HCT116 (cell line): ENCODE results near the gene FAM240B. TPM values are rescaled to one million over a fixed set of nuclear protein-coding genes. Genes with fewer than 3 reads are reported as not detected.

Experiments used
- ATAC-seq: fragments of 200-7000 bp; cut with Tn5 transposase; 2 replicates; pipeline ENCODE4 v1.9.1; 2020; ENCODE audit warnings: mild to moderate bottlenecking, moderate library complexity
- BruUV-seq: library from RNA; stranded (reverse); fragments of 400-500 nt; replicated peaks from 2 replicates; lab custom pipeline; 2021; lab: Mats Ljungman, UMichigan
- CTCF ChIA-PET: fragments of 300-600 bp; sonication (Branson Sonifier 250); formaldehyde crosslinking; loops from one replicate; lab custom pipeline; 2021; ENCODE audit warnings: antibody characterized with exemption; lab: Charles Lee
- POLR2A ChIA-PET: fragments of 300-600, 350-600 bp; sonication (Branson Sonifier 250); formaldehyde crosslinking; loops from one replicate; lab custom pipeline; 2021; ENCODE audit warnings: antibody characterized with exemption; lab: Charles Lee
- RAD21 ChIA-PET, 2 experiments: fragments of 300-600 bp; sonication (Branson Sonifier 250); formaldehyde crosslinking; loops; one replicate each; lab custom pipeline; 2023; ENCODE audit warnings: low total read pairs in 2 of 2; ENCODE audit not compliant: uncharacterized antibody in 2 of 2, unreplicated experiment in 2 of 2, low non-redundant PET in 1 of 2; lab: Charles Lee
- DNase-seq: peaks from one replicate; pipeline ENCODE4 v3.0.0-alpha.2; 2010; ENCODE audit warnings: low read depth, low spot score
- H2AFZ ChIP-seq: fragments of 200-600 bp; shearing (Covaris generic), sonication (generic); 2 replicates; pipeline ENCODE4 v1.6.1; 2017; ENCODE audit warnings: low read depth, mixed run types, mixed read lengths, antibody characterized with exemption, low read length; ENCODE audit not compliant: poor library complexity, severe bottlenecking
- H3K27ac ChIP-seq: 2 replicates; pipeline ENCODE4 v1.5.1; 2012; ENCODE audit warnings: low read depth, low read length
- H3K27me3 ChIP-seq: fragments of 200-600 bp; sonication (generic); 2 replicates; pipeline ENCODE4 v1.6.1; 2016; ENCODE audit warnings: mixed run types, low read length, mixed read lengths; ENCODE audit not compliant: insufficient read depth
- H3K36me3 ChIP-seq, 2 experiments: fragments of 200-500 bp in 1 of 2; fragments of 200-600 bp in 1 of 2; sonication (Bioruptor generic) in 1 of 2; sonication (generic) in 1 of 2; 2 replicates each; pipeline versions ENCODE4 v1.5.1 to v1.6.1; 2014 to 2016; ENCODE audit warnings: low read length in 2 of 2, inconsistent platforms in 1 of 2, mixed read lengths in 1 of 2, mixed run types in 1 of 2; ENCODE audit not compliant: insufficient read depth in 2 of 2, control insufficient read depth in 1 of 2
- H3K4me1 ChIP-seq, 2 experiments: fragments of 200-600 bp in 1 of 2; sonication (generic) in 1 of 2; 2 replicates each; pipeline versions ENCODE4 v1.5.1 to v1.6.1; 2012 to 2017; ENCODE audit warnings: low read length in 2 of 2, inconsistent platforms in 1 of 2, mild to moderate bottlenecking in 1 of 2, mixed read lengths in 1 of 2, mixed run types in 1 of 2, moderate library complexity in 1 of 2; ENCODE audit not compliant: insufficient read depth in 2 of 2, control insufficient read depth in 1 of 2
- H3K4me2 ChIP-seq: fragments of 200-600 bp; sonication (generic); 2 replicates; pipeline ENCODE4 v1.6.1; 2017; ENCODE audit warnings: mixed run types, low read length, mixed read lengths
- H3K4me3 ChIP-seq, 2 experiments: fragments of 200-600 bp in 1 of 2; sonication (generic) in 1 of 2; replicated peaks in 1 of 2; 2 replicates each; pipeline ENCODE4 v1.5.1; 2011 to 2016; ENCODE audit warnings: low read length in 2 of 2, control low read depth in 1 of 2, low read depth in 1 of 2, mild to moderate bottlenecking in 1 of 2, mixed read lengths in 1 of 2, mixed run types in 1 of 2
- H3K79me2 ChIP-seq: fragments of 200-600 bp; sonication (generic); 2 replicates; pipeline ENCODE4 v1.6.1; 2017; ENCODE audit warnings: mild to moderate bottlenecking, mixed run types, low read length, moderate library complexity, mixed read lengths; ENCODE audit not compliant: insufficient read depth
- H3K9ac ChIP-seq: fragments of 200-600 bp; sonication (generic); 2 replicates; pipeline ENCODE4 v1.6.1; 2016; ENCODE audit warnings: low read length, mixed read lengths
- H3K9me2 ChIP-seq: fragments of 200-600 bp; sonication (generic), shearing (Covaris generic); 2 replicates; pipeline ENCODE4 v1.6.1; 2017; ENCODE audit warnings: mixed run types, mild to moderate bottlenecking, moderate library complexity; ENCODE audit not compliant: insufficient read depth
- H3K9me3 ChIP-seq, 2 experiments: fragments of 200-500 bp in 1 of 2; fragments of 200-600 bp in 1 of 2; sonication (Bioruptor generic) in 1 of 2; sonication (generic) in 1 of 2; 2 replicates each; pipeline ENCODE4 v1.6.1; 2014 to 2017; ENCODE audit warnings: low read length in 2 of 2, mixed read lengths in 2 of 2, inconsistent platforms in 1 of 2, low read depth in 1 of 2, mild to moderate bottlenecking in 1 of 2, mixed run types in 1 of 2, moderate library complexity in 1 of 2; ENCODE audit not compliant: control insufficient read depth in 1 of 2, insufficient read depth in 1 of 2
- H4K20me1 ChIP-seq: fragments of 200-600 bp; sonication (generic), shearing (Covaris generic); 2 replicates; pipeline ENCODE4 v1.6.1; 2017; ENCODE audit warnings: mixed run types, mild to moderate bottlenecking, moderate library complexity; ENCODE audit not compliant: insufficient read depth
- ATF3 ChIP-seq: IDR thresholded peaks from 2 replicates; pipeline ENCODE4 v1.6.1; 2012
- CBX3 ChIP-seq: IDR thresholded peaks from 2 replicates; pipeline ENCODE4 v1.6.1; 2012; ENCODE audit warnings: low read depth
- CEBPB ChIP-seq: IDR thresholded peaks from 2 replicates; pipeline ENCODE4 v1.6.1; 2012; ENCODE audit warnings: low read depth
- CTCF ChIP-seq, 3 experiments: fragments of 200-600 bp in 1 of 3; sonication (generic) in 1 of 3; IDR thresholded peaks in 2 of 3; conservative IDR thresholded peaks in 1 of 3; 2 replicates each; pipeline ENCODE4 v1.5.1; 2012 to 2017; ENCODE audit warnings: low read depth in 2 of 3, low read length in 2 of 3, antibody characterized with exemption in 1 of 3, borderline replicate concordance in 1 of 3, control low read depth in 1 of 3, mild to moderate bottlenecking in 1 of 3, mixed read lengths in 1 of 3, mixed run types in 1 of 3, moderate library complexity in 1 of 3; ENCODE audit not compliant: insufficient read depth in 1 of 3
- EGR1 ChIP-seq: IDR thresholded peaks from 2 replicates; pipeline ENCODE4 v1.6.1; 2012; ENCODE audit warnings: low read depth
- ELF1 ChIP-seq: IDR thresholded peaks from 2 replicates; pipeline ENCODE4 v1.6.1; 2012; ENCODE audit warnings: low read depth, borderline replicate concordance
- EZH2 ChIP-seq: fragments of 200-600 bp; sonication (generic); IDR thresholded peaks from 2 replicates; pipeline ENCODE4 v1.6.1; 2017; ENCODE audit warnings: antibody characterized with exemption, mixed run types
- EZH2phosphoT487 ChIP-seq: fragments of 200-600 bp; IDR thresholded peaks from 2 replicates; pipeline ENCODE4 v1.6.1; 2018; ENCODE audit warnings: antibody characterized with exemption, borderline replicate concordance
- FOSL1 ChIP-seq: IDR thresholded peaks from 2 replicates; pipeline ENCODE4 v1.6.1; 2012; ENCODE audit warnings: low read depth
- JUND ChIP-seq: IDR thresholded peaks from 2 replicates; pipeline ENCODE4 v1.6.1; 2012
- MAX ChIP-seq: IDR thresholded peaks from 2 replicates; pipeline ENCODE4 v1.6.1; 2012
- POLR2A ChIP-seq: IDR thresholded peaks from 2 replicates; pipeline ENCODE4 v1.7.0; 2011; ENCODE audit warnings: borderline replicate concordance; ENCODE audit not compliant: insufficient read depth, insufficient read length; ENCODE audit errors: extremely low read depth
- POLR2AphosphoS5 ChIP-seq: IDR thresholded peaks from 2 replicates; pipeline ENCODE4 v1.6.1; 2011; ENCODE audit warnings: mild to moderate bottlenecking, low read depth, low read length, moderate library complexity
- RAD21 ChIP-seq: IDR thresholded peaks from 2 replicates; pipeline ENCODE4 v1.6.1; 2012; ENCODE audit warnings: low read depth, mild to moderate bottlenecking
- SIN3A ChIP-seq: IDR thresholded peaks from 2 replicates; pipeline ENCODE4 v1.6.1; 2012; ENCODE audit warnings: low read depth
- SRF ChIP-seq: IDR thresholded peaks from 2 replicates; pipeline ENCODE4 v1.6.1; 2012; ENCODE audit warnings: low read depth
- TCF7L2 ChIP-seq: IDR thresholded peaks from 2 replicates; pipeline ENCODE4 v1.7.0; 2011; ENCODE audit warnings: borderline replicate concordance, inconsistent platforms; ENCODE audit not compliant: insufficient read depth, insufficient read length; ENCODE audit errors: extremely low read depth
- YY1 ChIP-seq: IDR thresholded peaks from 2 replicates; pipeline ENCODE4 v1.6.1; 2011; ENCODE audit warnings: low read length, low read depth, moderate library complexity, mild to moderate bottlenecking; ENCODE audit not compliant: insufficient replicate concordance; ENCODE audit errors: extremely low read depth
- ZBTB33 ChIP-seq: IDR thresholded peaks from 2 replicates; pipeline ENCODE4 v1.6.1; 2011; ENCODE audit warnings: mild to moderate bottlenecking, low read length, moderate library complexity; ENCODE audit not compliant: insufficient replicate concordance; ENCODE audit errors: extremely low read depth
- ZFX ChIP-seq: fragments of 450-650 bp; IDR thresholded peaks from 2 replicates; pipeline ENCODE4 v1.6.1; 2017
- intact Hi-C: fragments of 100-400 bp; cut with micrococcal nuclease; formaldehyde crosslinking; loops from 2 replicates; pipeline ENCODE4 v1.10.0; 2022
- total RNA-seq: library from RNA; stranded (reverse); gene quantifications from one replicate; pipeline ENCODE4 v1.2.1, GENCODE V29; 2021; ENCODE audit not compliant: unreplicated experiment

The FAM240B gene
- total RNA-seq, 1 experiment from 2014 or later: not detected

DNA sequence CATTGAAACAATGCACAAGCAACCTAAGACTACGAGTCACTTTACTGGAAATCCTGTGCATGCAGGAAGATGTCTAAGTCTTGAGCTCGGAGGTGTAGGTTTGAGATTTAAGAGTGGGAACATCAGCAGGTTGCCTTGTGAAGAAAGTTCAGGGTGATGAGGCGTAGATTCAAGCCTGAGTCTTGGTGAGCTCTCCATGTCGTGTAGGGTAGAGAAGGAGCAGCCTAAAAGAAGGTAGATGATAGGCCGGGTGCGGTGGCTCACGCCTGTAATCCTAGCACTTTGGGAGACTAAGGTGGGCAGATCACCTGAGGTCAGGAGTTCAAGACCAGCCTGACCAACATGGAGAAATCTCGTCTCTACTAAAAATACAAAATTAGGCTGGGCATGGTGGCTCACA is 69.4 kb downstream of the FAM240B start:
- no peak for ATAC-seq
- H3K4me2 ChIP-seq: no peak overlapping the region
- no peak for DNase-seq
- RAD21 ChIA-PET: no interaction called here
- no TSS peak for BruUV-seq
- no peaks in the 10 kb centered on the region for H3K9me2 ChIP-seq
- H3K27ac ChIP-seq: no peak overlapping the region
- no peak overlapping the region for H3K9ac ChIP-seq
- no peaks in the 10 kb centered on the region for H4K20me1 ChIP-seq
- no peaks in the 10 kb centered on the region; the same call in 1 of the 2 replicates for H3K27me3 ChIP-seq
- H3K36me3 ChIP-seq: no peaks in the 10 kb centered on the region
- intact Hi-C loops: loop anchor here (2.0 kb wide), 1 partner anchor 14 kb away; no protein-coding TSS in a partner anchor
- no peaks in the 10 kb centered on the region; a peak in 1 of 4 replicates for H3K9me3 ChIP-seq
- peaks cover 2 to 5% of the 10 kb centered on the region in 2 experiments; a peak in 1 of 4 replicates for H3K4me1 ChIP-seq
- CTCF ChIA-PET: no interaction called here
- POLR2A ChIA-PET: no interaction called here
- H2AFZ ChIP-seq: no peak overlapping the region
- TF ChIP-seq FOSL1 (no peak), CBX3 (no peak), ATF3 (no peak), JUND (no peak), ZFX (no peak), SIN3A (no peak), SRF (no peak), EGR1 (no peak), POLR2A (no peak), ZBTB33 (no peak), EZH2 (no peak), POLR2AphosphoS5 (no peak), CEBPB (no peak), CTCF (IDR thresholded peaks at IDR 0.05 in 2 of 3, conservative IDR thresholded peaks at IDR 0.05 in 1 of 3; ENCODE audit: borderline replicate concordance in 1 of 3, insufficient read depth in 1 of 3, low read depth in 2 of 3, low read length in 2 of 3) (no peak), TCF7L2 (no peak), RAD21 (no peak), MAX (no peak), ELF1 (no peak), YY1 (no peak), EZH2phosphoT487 (no peak)
- H3K4me3 ChIP-seq: no peak overlapping the region
- H3K79me2 ChIP-seq: no peaks in the 10 kb centered on the region
